ENCODE measurements around the gene KREMEN1. TPM values are rescaled to one million over a fixed set of nuclear protein-coding genes. Genes with fewer than 3 reads are reported as not detected.

KREMEN1 gene
- total RNA-seq, 1 experiment from 2014 or later: 2.2 TPM

DNA sequence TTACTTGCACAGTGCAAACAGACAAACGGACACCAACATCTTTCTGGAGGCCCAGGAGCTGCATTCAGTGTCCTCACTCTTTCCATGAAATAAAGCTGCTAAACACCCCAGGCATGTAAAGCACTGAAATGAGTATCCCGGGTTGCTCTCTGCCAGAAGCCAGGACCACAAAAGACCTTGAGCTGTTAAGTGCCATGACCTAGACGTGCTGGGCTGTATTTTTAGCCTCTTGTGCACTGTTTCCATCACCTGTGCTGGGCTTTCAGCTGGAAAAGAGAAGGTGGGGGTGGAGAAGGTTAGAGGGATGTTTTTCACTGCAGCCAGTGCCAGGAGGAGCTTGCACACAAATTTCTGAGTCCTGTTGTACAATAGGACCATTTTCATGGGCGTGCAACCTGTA lies 3.4 kb upstream of the KREMEN1 start:
- Histone ChIP-seq H3K27me3 (ENCODE audit: control insufficient read depth, insufficient read depth, low read length) (no peaks in the 10 kb centered on the region), H3K4me1 (ENCODE audit: control insufficient read depth, insufficient read depth, low read length) (no peaks in the 10 kb centered on the region), H3K4me3 (ENCODE audit: low read depth in 2 of 2, low read length in 2 of 2) (no peak overlapping the region), H3K9me3 (ENCODE audit: control insufficient read depth, insufficient read depth, low read depth, low read length) (no peaks in the 10 kb centered on the region), H3K36me3 (ENCODE audit: control insufficient read depth, insufficient read depth, low read length) (peaks cover 4% of the 10 kb centered on the region; the same call in 1 of the 2 replicates), H3K27ac (ENCODE audit: low read length) (no peak overlapping the region)
- ATAC-seq (no peak), DNase-seq (ENCODE audit: low read depth, low spot score) (no peak)
- ChIA-PET POLR2A (no interaction called here), CTCF (no interaction called here)
- in situ Hi-C loops (cut with HindIII; ENCODE audit: low pct_unique_long_range_greater_than_20kb, low sequenced_read_pairs) (no loop called here), intact Hi-C loops (cut with micrococcal nuclease; ENCODE audit: unreplicated experiment) (no loop called here)
- no TSS peak for BruUV-seq (replicated peaks)
- no peak for TF ChIP-seq TCF7L2 (IDR thresholded peaks at IDR 0.05; ENCODE audit: low read depth, low read length)
- TF ChIP-seq POLR2AphosphoS5 (IDR thresholded peaks at IDR 0.05; ENCODE audit: low read depth, low read length): no peak
- no peak for TF ChIP-seq SIN3A (IDR thresholded peaks at IDR 0.05; ENCODE audit: borderline replicate concordance, insufficient read depth, low read depth, low read length)
- no peak for TF ChIP-seq REST (IDR thresholded peaks at IDR 0.05; ENCODE audit: insufficient read depth in 1 of 2, low read depth in 2 of 2, low read length in 1 of 2)
- TF ChIP-seq, protein P1, sequence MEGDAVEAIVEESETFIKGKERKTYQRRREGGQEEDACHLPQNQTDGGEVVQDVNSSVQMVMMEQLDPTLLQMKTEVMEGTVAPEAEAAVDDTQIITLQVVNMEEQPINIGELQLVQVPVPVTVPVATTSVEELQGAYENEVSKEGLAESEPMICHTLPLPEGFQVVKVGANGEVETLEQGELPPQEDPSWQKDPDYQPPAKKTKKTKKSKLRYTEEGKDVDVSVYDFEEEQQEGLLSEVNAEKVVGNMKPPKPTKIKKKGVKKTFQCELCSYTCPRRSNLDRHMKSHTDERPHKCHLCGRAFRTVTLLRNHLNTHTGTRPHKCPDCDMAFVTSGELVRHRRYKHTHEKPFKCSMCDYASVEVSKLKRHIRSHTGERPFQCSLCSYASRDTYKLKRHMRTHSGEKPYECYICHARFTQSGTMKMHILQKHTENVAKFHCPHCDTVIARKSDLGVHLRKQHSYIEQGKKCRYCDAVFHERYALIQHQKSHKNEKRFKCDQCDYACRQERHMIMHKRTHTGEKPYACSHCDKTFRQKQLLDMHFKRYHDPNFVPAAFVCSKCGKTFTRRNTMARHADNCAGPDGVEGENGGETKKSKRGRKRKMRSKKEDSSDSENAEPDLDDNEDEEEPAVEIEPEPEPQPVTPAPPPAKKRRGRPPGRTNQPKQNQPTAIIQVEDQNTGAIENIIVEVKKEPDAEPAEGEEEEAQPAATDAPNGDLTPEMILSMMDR (IDR thresholded peaks at IDR 0.05): no peak

DNA sequence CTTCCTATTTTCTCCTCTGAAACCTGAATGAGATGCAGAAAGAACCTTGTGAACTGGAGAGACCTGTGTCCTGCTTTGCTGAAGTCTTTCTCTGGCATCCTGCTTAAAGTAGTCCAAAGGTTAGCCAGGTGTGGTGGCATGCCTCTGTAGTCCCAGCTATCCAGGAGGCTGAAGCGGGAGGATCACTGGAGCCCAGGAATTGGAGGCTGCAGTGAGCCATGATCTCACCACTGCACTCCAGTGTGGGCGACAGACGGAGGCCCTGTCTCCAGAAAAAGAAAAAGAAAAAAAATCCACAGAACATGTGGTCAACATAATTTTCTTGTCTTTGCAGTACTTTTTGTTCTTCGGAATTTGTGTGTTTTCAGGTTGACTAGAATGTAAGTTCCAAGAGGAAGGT lies 2.3 kb upstream of the KREMEN1 start:
- intact Hi-C loops (cut with micrococcal nuclease; ENCODE audit: unreplicated experiment): no loop called here
- peaks cover 4% of the 10 kb centered on the region; the same call in 1 of the 2 replicates for H3K36me3 ChIP-seq (ENCODE audit: control insufficient read depth, insufficient read depth, low read length)
- no peaks in the 10 kb centered on the region for H3K4me1 ChIP-seq (ENCODE audit: control insufficient read depth, insufficient read depth, low read length)
- ChIA-PET POLR2A (no interaction called here), CTCF (no interaction called here)
- no peaks in the 10 kb centered on the region for H3K9me3 ChIP-seq (ENCODE audit: control insufficient read depth, insufficient read depth, low read depth, low read length)
- DNase-seq (ENCODE audit: low read depth, low spot score): no peak
- no peak overlapping the region for H3K4me3 ChIP-seq (ENCODE audit: low read depth in 2 of 2, low read length in 2 of 2)
- in situ Hi-C loops (cut with HindIII; ENCODE audit: low pct_unique_long_range_greater_than_20kb, low sequenced_read_pairs): no loop called here
- H3K27me3 ChIP-seq (ENCODE audit: control insufficient read depth, insufficient read depth, low read length): no peaks in the 10 kb centered on the region
- no peak for ATAC-seq
- TF ChIP-seq TCF7L2 (IDR thresholded peaks at IDR 0.05; ENCODE audit: low read depth, low read length) (no peak), POLR2AphosphoS5 (IDR thresholded peaks at IDR 0.05; ENCODE audit: low read depth, low read length) (no peak)
- TF ChIP-seq, protein P1 (IDR thresholded peaks at IDR 0.05): no peak
- H3K27ac ChIP-seq (ENCODE audit: low read length): no peak overlapping the region
- no TSS peak for BruUV-seq (replicated peaks)
